ENCODE data around the gene ARL16.

ARL16 gene

GRCh38 chr17:81666342-81667191 is 17.0 kb downstream of the ARL16 start, which contains the start of the genes CCDC137 and OXLD1:
Gene CCDC137, plus strand, starts transcription at chr17:81666737. Its CDS starts 30 bp downstream, at chr17:81666767.
Gene OXLD1, minus strand, starts transcription at chr17:81666605. Its CDS starts 28 bp downstream, at chr17:81666577.
- DNase-seq (ENCODE audit: low read depth): peak; percentile 90

- no peak for DNase-seq (ENCODE audit: low read depth)
Observed at GRCh38 chr17:81666092-81666341, 17.6 kb downstream of the ARL16 start.

DNA sequence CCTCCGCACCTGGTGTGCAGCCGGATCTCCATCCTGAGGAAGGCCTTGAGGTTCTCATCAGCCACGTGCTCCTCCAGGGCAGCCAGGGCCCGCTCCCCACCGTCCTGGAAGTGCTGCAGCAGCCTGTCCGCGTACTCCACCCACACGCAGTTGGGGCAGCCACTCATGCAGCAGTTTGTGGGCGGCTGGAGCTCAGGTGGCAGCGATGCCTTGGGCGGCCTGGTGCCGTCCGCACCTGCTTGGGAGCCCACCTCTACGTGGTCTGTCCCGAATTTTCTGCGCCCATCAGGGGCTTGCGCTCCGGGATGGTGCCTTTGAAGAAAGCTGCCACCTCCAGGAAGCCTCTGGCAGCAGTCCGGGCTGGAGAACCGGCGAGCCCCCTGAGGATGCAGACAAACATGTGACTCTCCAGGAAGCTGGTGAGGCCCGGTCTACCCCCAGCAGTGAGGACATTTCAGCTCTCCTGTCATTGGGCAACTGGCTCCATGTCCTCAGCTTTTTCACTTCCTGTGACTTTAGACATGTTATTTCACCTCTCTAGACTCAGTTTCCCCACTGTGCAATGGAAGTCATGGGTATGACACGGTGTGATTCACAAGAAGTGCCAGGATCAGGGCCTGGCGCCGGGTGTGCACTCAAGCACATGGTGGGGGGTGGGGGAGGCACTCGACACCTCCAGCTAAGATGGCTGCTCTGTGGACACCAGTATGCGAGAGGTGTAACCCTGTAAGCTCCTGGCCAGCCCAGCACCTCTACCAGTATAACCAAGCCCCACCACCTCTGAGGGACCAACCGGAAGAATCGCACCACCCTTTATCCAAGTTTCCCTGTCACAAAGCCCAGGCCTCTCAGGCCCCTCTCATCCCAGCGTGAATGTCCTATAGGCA is 18.1 kb downstream of the ARL16 start:
- peak; percentile 40 for DNase-seq (ENCODE audit: low read depth)

- DNase-seq (ENCODE audit: low read depth): no peak
Observed at GRCh38 chr17:81664051-81664470, 19.5 kb downstream of the ARL16 start.

- DNase-seq (ENCODE audit: low read depth): no peak
Observed at GRCh38 chr17:81662002-81662401, 21.6 kb downstream of the ARL16 start.

DNA sequence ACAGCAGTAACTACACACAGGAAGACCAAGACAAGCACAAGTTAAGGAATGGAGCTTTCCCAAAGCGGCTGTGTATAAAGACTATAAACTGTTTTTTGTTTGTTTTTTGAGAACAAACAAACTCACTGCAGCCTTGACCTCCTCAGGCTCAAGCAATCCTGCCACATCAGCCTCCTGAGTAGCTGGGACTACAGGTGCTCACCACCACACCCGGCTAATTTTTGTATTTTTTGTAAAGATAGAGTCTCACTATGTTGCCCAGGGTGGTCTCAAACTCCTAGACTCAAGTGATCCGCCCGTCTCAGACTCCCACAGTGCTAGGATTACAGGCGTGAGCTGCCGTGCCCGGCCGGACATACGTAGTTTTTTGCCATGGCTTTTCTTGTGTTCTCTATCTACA is 23.2 kb downstream of the ARL16 start:
- no peak for DNase-seq (ENCODE audit: low read depth)

- DNase-seq (ENCODE audit: low read depth): no peak
Observed at GRCh38 chr17:81659038-81659437, 24.6 kb downstream of the ARL16 start.

DNA sequence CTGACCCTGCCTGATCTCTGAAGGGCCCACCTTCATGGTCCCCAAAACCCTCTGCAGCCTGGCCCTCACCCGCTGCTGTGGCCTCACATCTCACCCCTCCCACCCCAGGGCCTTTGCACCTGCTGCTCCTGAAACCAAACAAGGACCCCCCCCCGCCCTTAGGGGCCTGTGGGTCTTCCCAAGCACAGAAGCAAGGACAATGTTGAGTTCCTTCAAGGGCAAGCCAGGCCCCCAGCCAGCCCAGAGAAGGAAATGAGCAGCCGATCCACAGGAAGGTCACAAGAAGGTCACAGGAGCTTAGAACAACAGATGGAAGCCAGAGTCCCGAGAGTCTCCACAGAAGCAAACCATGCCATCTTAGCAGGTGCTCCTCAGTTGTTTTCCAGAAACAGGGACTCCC is 26.8 kb downstream of the ARL16 start:
- no peak for DNase-seq (ENCODE audit: low read depth)

- no peak for DNase-seq (ENCODE audit: low read depth)
Observed at GRCh38 chr17:81656118-81656743, 27.4 kb downstream of the ARL16 start, which contains the start of gene PDE6G. Gene PDE6G, minus strand, starts transcription at chr17:81656542. Its CDS starts 3,237 bp downstream, at chr17:81653305.

- no peak for DNase-seq (ENCODE audit: low read depth)
Observed at GRCh38 chr17:81655378-81656117, 28.0 kb downstream of the ARL16 start.

DNA sequence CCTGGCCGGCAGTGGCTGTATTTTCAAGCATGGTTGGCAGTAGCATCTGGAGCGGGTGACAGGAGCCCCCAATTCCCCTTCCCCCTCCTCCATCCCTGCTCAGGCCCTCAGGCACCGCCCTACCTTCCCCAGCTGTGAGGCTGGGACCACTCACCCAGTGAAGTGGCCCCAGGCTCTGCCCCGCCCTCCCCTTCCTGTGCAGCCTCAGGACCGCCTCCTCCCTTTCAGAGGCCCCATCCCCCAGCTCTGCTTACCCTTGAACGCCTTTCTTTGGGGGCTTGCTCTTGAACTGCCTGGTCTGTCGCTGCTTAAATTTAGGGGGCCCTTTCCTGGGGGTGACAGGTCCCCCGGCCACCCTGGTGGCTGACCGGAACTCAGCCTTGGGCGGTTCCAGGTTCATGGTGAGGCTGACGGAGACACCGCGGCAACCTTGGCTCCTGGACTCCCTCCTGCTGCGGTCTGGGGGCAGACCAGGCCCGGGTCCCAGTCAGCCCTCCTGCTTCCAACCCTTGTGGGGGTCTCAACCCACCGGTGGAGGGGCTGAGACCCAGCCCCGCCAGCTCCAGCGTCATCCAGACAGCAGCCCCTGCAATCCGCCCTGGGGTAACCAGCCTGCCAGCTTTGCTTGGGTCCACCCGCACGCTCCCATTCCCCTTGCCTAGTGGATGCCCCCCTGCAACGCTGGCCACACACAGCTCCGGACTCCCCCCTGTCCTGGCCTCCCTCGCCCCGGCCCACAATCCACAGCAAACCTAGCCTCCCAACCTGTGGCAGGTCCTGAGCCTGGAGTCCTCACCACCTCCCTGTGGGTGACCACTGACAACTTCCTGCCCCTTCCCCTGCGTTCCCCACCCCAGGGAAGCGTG is 30.5 kb downstream of the ARL16 start:
- no peak for DNase-seq (ENCODE audit: low read depth)

DNA sequence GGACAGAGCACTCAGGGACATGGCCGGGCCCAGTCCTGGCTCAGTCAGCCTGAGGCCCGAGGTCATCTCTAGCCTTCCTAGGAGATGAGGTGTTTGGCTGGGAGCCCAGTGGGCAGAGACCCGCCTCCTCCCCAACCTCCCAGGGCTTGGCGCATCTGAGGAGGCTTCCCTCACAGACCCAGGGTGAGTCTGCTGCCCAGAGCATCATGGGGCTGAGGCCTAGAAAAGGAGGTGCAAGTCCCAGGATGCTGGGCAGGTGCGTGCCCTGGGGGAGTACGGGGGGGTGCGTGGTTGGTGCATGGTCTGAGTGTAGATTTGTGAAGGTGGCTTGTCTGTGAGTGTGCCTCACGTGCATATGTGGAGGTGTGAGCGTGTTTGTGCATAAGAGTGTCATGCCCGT is 31.9 kb downstream of the ARL16 start:
- DNase-seq (ENCODE audit: low read depth): no peak

GRCh38 chr17:81650951-81651350 is 32.6 kb downstream of the ARL16 start:
- no peak for DNase-seq (ENCODE audit: low read depth)

DNA sequence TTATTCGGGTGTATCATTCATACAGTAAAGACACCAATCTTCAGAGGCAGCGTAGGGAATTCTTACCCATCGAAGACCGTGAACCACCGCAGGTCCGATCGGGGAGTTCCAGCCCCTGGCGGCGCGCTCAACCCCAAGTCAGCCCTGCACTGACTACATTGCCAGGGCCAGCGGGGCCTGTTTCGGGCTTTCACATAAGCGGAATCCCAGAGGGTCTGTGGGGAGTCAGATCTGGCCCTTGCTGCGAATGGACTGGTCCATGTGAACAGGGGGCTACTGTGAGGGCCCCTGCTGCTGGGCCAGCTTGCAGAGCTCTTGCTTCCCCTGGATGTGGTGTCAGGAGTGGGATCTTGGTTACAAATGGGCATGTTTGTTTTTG is 34.9 kb downstream of the ARL16 start:
- DNase-seq (ENCODE audit: low read depth): no peak

DNA sequence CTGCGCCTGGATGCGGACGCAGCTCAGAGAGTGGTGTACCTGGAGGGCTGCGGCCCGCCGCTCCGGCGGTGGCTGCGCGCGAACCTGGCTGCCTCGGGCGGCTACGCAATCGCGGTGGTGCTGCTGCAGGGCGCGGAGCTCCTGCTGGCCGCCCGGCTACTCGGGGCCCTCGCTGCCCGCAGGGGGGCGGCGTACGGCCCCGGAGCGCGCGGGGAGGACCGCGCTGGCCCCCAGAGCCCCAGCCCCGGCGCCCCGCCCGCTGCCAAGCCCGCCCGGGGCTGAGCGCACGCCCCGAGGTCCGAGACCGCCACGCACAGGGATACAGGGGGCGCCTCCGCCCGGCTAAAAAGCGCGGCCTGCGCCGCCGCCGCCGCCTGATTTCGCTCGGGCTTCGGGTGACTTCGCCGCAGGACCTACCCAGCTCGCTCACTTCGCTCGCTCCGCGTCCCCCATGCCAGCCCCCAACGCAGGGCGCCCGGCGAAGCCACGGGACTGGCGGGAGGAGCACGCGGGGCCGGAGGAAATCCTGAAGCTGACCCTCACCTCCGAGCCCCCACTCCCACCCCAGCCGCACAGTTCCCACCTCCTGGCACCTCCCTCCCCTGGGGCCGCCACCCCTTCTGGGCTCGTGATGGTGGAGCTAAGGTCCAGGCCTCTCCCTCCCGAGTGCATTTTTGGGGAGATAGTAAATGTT is 35.4 kb downstream of the ARL16 start:
- no peak for DNase-seq (ENCODE audit: low read depth)

GRCh38 chr17:81647640-81648012 is 36.0 kb downstream of the ARL16 start:
- DNase-seq (ENCODE audit: low read depth): no peak

DNA sequence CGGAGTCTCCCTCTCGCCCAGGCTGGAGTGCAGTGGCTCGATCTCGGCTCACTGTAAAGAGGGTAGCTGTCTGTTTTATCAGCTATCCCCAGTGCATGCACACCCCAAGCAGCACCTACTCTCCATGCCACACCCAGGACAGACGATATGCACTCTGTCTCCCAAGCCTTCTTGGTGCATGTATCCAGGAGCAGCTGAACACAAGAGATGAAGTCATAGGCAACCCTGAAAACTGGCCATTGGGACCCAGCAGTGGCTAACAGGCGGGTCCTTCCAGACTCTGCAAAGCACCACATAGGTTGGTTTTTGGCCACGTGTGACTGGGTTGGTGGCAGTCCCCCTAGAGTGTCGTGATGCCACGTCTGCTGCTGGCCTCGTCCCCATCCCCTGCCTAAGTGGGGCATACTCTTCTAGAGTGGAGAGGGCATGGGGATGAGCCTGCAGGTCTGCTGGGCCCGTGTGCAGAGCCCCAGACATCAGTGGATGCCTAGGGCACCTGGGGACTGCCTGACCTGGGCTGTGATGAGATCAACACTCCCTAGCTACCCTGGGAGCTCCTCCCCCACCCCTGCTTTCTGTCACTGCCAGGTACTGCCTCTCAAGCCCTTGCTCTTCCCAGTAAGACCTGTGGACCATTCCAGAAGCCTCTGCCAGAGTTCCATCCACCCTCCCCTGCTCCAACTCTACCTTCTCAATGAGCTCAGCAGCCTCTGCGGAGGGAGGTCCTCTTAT is 36.6 kb downstream of the ARL16 start:
- no peak for DNase-seq (ENCODE audit: low read depth)

- DNase-seq (ENCODE audit: low read depth): no peak
Observed at GRCh38 chr17:81644976-81645952, 38.3 kb downstream of the ARL16 start.

Data from activated T-helper 9 cell treated with anti-CD3 and anti-CD28 coated beads, Interleukin-2, amount 50 U/mL, for 16 hours (primary cell).